MM.1S (cell line): ENCODE results near the gene SORCS2.

Source experiments
- EZH2 ChIP-seq: fragments of 300-600 bp; sonication (generic); optimal IDR thresholded peaks from 2 replicates; pipeline ENCODE3; 2017; ENCODE audit warnings: low read depth, mild to moderate bottlenecking, antibody characterized with exemption, low read length, mixed read lengths
- TF ChIP-seq, protein P1 (sequence below): fragments of 300-600 bp; sonication (generic); IDR thresholded peaks from 2 replicates; pipeline ENCODE4 v1.5.1; 2016; ENCODE audit warnings: antibody characterized with exemption, low read length, mixed read lengths

DNA sequence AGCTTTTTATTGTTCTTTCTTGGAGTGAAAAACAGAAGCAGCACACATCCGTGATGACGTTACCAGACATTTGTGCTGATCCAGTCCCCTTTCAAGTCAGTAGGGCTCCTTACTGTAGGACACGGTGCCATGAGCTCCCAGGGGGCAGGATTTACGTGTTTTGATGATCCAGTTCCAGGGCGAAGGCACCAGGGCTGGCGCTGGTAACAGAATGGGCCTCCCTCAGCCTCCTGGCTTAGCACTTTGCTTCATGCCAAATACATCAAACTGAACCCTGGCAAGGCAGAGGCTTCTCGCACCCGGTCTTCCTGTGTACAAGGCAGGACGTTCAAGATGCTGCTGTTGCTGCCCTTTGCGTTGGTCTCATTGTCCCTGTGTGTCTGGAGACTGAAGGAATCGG is 309.0 kb downstream of the SORCS2 start:
- TF ChIP-seq, protein P1, sequence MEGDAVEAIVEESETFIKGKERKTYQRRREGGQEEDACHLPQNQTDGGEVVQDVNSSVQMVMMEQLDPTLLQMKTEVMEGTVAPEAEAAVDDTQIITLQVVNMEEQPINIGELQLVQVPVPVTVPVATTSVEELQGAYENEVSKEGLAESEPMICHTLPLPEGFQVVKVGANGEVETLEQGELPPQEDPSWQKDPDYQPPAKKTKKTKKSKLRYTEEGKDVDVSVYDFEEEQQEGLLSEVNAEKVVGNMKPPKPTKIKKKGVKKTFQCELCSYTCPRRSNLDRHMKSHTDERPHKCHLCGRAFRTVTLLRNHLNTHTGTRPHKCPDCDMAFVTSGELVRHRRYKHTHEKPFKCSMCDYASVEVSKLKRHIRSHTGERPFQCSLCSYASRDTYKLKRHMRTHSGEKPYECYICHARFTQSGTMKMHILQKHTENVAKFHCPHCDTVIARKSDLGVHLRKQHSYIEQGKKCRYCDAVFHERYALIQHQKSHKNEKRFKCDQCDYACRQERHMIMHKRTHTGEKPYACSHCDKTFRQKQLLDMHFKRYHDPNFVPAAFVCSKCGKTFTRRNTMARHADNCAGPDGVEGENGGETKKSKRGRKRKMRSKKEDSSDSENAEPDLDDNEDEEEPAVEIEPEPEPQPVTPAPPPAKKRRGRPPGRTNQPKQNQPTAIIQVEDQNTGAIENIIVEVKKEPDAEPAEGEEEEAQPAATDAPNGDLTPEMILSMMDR: no peak
- TF ChIP-seq EZH2: no peak
